NCI-H2171 (cell line): ENCODE results near the gene SYNPO2.
A peak's percentile ranks its signal among the peaks of the same experiment; 100 is the strongest.
"Not testable (repeated sequence)": the region's sequence is repeated elsewhere in the genome, so short reads cannot be mapped to it uniquely, and the experiment has no call there.

Experiments
- DNase-seq: peaks from one replicate; lab custom pipeline; 2025; lab: John Stamatoyannopoulos, UW

SYNPO2 gene

DNA sequence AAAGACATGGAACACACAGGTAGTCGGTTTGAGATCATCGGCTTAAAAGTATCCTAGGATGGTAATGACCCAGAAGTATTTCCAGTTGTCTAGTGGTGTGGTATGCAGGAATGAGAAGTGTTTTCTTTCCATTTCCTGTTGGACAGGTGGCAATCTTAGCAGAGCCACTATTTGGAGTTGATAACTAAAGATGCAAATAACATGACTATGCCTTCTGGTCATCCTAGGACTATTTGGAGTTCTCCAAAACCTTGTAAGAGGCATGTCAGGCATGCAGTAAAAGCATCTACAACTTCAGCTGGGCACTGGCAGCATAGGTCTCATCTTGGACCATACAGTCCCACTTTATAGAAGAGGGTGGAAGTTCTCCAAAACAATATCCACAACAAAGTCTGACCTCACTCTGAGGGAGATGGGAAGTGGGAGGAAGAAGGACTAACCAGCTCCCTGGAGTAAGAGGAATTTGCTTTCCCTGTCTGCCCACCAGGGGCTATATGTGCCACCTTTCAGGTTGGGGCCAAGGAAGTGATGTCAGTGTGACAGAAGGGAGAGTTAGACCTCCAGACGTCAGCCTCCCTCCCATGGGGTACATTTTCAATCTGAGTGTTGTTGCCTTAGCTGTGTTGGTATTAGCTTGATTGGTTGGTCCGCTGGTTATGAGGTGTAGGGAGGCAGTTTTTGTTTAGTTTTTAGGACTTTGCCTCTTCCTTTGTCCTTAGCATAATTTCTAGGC, 145.8 kb downstream of the SYNPO2 start:
- no peak for DNase-seq

DNA sequence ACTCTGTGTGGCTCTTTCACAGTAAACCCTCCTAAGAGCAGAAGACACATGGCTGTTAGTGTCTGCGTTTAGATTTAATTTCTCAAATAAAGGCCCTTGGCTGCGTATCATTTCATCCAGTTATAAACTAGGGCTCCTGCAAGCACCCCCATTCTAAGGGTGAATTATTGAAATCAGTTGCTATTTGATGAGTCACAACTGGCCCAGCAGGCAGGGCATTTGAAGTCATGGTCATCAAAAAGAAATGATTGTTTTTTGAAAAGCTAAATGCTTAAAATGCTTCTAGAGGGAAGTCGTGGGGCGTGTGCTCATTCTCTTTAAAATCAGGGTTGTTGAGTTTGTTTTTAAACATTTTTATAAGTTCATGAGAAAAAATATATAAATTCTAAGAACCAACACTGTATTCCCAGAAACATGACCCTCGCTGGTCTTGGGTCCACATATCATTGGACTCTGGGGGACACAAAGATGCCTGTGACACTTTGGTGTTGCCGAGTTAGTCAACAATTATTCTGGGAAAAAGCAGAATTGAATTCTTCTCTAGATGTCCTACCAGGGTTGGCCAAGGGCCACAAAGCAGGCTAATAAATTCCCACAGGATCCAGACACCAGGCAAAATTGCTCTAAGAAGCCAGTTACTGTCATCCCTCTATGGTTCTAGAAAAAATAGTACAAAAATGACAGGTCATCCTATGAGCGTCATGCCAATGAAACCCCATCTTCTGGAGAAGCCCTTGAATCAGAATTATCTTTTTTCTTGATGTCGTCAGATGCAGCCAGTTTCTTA, 147.5 kb downstream of the SYNPO2 start:
- no peak for DNase-seq

DNA sequence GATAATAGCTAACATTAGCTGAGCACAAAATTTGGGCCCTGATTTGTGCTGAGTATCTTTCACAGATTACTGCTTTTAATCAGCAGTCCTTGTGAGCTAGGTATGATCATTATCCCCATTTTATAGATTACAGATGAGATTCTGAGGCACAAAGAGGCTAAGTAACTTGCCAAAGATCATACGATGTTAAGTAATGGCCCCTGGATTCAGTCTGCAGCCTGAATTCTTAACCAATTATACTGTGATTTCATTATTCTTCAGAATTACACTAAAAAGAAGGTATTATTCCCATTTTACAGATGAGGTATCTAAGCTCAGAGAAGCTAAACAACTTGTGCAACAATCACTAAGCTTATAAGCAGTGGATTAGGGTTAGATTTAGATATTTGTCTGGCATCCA, 149.1 kb downstream of the SYNPO2 start:
- DNase-seq, result no peak

DNA sequence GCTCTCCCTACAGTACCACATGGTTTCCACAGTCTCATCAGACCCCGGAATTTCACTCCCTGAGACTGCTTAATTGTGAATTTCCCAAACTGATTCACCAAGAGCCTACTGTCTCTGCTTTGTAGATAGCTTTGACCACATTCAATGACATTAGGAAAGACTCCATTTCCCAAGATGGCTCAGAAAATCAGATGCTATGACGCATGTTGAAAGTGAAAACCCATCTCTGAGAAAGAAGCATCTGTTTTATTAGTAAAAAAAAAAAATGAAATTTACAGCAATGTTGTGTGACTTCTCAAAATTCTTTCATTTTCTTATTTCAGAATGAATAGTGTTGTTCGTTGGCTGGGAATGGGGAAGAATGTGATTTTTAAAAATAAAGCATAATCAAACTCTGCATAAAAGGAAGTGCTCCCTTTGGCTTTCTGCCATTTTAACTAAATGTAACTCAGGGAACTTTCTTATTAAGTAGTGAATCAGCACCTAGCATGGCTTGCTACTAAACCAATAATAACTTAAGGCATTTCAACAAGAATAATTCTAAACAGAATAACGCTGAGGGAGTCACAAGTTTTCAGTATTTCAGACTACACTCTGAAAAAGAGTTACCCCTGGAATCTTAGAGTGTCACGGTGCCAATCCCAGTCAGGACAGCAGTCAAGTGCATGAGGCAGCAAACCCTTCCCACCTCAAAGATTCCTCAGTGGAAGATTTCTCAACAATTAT, 149.6 kb downstream of the SYNPO2 start:
- no peak for DNase-seq

DNA sequence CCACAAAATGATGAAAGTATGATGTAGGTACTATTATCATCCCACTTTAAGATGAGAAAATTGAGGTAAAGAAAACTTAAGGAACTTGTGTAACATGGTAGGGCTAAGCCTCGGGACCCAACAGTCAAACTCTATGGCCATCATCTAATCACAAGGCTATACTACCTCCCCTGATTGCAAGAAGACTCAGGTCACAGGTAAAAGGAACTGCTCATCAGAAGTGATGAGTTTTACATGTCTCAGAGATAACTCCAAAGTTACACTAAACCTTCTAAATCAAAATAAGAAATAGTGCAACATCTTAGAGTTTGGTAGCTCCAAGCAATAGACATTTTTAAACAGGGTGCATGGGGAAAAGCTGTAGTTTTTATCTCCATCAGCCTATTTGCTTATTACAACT, 150.5 kb downstream of the SYNPO2 start:
- no peak for DNase-seq

DNA sequence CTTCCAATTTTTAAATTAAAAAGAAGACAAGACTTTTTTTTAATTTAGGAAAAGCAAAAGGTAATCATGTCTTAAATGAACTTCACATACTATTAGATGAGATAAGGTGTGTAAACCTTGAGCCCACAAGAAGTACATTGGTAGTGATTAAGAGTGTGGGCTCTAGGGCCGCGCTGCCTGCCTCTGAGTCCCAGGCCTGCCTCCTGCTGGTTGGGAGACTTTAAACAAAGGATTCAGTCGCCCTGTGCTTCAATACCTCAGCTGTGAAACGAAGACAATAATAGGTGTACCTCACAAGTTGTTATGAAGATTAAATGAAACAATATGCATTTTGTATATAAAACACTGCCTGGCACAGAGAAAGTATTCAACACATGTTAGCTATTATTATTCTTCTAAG, 151.1 kb downstream of the SYNPO2 start:
- DNase-seq, result no peak

DNA sequence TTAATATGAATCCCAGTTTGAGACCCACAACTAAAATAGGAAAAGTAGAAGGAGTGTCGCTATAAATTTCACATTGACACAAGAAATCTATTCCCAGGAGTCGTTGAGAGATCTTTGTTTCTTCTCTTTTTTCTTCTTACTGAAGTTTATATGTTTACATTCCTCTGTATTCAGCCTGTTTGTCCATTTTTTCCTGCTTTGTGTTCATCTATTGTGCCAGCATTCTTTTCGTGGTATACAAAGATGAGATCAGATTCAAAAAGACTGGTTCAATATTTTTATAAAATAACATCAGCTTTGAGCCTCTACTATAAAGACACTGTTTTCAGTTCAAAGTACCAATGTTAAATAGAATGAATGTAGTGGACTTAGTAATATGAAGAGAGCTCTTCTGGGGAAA, 151.6 kb downstream of the SYNPO2 start:
- no peak for DNase-seq

DNA sequence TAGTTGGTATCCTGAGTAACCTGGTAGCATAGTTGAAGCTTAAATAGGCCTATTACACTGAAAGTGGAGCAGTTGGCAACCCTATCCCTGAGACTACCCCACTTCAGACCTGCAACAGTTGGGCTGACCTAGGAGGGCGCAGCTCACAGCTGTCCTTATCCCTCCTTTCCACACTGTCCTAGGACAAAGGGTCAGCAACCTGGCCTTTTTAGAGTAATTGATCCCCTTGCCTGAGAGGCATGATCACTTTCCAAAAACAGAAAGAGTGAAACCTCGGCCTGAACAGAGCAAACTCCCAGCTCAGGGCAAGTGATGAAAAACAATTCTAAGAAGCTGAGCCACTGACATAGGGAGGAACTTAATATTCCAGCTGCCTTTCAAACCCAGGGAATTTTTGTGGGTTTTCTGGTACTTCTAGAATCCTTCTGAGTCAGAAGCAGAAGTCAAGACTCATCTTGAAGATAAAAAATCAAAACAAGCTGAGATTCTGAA, 152.1 kb downstream of the SYNPO2 start:
- DNase-seq, result no peak

DNA sequence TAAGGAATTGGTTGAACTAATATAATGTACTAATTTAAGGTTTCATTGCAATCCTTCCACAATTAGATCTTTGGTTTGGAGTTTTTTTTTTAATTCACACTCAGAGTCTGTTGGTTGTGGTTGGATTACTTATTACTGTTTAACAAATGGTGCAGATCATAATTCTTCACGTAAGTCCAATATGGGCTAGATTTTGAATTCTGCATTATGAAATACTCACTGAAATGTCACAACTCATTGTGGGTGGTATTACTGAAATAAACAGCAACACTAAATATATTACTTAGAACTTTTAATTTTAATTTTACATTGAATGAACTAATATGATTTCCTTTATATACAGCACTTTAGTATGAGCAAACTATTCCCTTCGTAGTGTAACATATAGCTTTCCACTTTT, 152.7 kb downstream of the SYNPO2 start:
- no peak for DNase-seq

DNA sequence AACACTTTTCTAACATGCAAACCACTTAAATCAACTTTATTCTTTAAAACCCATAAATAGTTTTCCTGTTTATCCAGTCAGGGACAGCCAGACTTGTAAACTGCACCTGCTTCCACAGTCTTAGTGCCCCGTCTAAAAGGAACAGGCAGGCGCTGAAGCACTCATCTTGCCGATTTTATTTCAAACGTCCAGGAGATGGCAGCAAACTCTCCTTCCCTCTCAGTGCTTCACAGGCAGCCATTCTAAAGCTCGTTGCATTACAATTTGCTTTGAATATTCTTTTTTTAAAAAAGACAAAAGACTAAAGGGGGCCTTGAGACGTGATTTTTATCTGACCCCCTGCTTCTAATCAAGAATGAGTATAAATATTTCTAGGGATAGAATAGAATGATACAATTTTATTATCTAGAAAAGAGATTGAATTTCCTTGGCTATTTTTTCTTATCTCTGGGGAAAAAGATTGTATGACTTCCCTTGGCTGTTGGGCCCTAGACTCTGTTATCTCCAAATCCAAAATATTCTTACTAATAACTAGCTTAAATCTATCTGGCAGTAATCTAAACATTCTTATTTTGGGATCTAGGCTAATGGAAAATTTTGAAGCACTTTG, 153.4 kb downstream of the SYNPO2 start:
- DNase-seq, result peak; percentile 8

DNA sequence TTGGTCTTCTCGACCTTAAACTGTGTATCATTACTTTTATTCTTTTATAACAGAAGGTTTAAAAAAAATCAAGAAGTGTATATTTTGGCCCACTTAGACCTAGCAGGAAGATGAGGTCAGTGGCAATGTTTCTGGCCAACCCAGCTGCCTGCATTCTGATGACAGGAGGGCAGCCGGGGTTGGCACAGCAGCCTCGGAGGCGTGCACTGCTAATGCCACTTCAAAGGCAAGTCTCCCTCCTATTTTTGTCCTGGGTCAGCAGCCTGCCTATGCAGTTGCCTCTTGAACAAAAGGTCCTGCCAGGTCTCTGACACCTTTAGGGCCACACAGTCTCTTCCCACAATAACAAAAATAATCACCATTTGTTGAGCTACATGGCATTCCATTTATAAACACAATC, 157.6 kb downstream of the SYNPO2 start:
- no peak for DNase-seq

DNA sequence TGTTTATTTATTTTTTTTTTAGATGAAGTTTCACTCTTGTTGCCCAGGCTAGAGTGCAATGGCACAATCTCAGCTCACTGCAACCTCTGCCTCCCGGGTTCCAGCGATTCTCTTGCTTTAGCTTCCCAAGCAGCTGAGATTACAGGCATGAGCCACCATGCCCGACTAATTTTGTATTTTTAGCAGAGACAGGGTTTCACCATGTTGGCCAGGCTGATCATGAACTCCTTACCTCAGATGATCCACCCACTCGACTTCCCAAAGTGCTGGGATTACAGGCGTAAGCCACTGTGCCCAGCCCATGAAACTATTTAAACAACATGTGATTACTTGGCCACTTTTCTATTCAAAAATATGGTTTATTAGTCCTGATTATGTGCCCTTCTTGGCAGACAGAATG, 158.4 kb downstream of the SYNPO2 start:
- DNase-seq, result not testable (repeated sequence)

DNA sequence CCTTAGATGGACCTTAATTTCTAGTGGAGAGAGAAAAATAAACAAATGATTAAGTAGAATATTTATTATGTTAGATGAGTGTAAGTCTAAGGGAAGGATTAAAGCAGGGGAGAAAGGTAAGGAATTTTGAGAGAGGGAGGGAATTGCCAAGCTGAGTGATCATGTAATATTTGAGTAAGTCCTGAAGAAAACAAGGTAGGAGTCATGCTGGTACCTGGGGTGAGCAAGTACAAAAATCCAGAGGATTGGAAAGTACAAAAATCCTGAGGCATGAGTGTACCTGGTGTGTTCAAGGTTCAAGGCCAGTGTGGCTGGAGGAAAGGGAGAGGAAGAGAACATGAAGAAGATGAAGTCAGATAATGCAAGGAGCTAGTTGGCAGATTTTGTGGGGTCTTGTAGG, 159.8 kb downstream of the SYNPO2 start:
- no peak for DNase-seq

DNA sequence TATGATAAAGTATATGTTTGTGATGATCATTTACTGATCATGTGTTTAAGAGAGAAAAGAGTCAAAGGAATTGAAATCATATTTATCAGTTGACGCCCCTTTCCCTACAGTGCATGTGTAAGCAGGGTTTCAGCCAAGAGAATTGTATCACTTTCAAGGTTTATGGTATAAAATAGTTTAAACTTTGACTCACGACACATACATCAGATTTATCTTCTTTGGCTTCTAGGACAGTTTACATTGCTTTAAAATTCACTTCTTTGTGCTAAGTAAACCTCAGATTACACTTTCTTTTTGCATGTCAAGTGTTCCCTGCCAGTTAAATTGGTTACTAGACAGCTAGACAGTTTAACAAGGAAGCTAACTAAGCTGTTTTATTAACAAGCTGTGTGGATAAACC, 160.7 kb downstream of the SYNPO2 start:
- no peak for DNase-seq

DNA sequence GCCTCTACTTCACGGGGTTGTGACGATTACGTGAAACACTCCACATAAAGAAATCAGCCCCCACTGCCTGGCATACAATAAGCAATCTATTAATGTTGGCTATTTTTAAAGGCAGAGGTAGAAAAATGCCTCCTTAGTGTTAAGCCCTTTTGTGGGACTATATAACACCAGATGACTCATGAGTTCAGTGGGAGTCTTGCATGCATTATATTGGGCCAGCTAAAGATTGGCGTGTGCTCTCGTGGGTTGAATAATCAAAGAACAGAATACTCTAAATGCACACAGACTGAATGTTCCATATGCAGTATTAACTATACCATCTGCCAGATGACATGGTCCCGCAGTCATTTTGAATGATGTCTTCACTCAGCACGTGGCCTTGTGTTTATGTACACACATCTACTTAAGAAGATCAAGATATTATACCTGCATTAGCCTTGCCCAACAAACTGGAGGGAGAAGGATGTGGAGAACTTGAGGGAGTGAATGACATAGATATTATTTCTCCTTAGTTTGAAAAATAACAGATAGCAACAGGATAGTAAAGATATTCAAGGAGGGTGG, 162.0 kb downstream of the SYNPO2 start:
- no peak for DNase-seq

DNA sequence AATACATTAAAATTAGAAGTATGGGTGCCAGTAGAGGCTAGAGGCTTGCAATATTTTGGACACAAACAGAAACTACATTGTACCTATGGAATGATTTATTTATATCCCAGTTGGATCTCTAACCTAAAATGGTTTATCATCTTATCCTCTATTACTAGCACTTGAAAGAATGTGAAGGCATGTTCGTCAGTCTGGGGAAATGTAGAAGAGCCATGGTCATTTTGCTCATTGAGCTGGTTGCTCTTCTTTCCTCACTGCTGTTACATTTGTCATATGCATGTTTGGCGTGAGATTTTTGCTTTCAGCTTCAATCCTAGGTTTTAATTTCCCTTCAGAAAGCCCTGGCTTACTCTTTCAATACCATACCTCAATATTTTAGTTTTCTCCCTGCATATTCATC, 164.6 kb downstream of the SYNPO2 start:
- no peak for DNase-seq

DNA sequence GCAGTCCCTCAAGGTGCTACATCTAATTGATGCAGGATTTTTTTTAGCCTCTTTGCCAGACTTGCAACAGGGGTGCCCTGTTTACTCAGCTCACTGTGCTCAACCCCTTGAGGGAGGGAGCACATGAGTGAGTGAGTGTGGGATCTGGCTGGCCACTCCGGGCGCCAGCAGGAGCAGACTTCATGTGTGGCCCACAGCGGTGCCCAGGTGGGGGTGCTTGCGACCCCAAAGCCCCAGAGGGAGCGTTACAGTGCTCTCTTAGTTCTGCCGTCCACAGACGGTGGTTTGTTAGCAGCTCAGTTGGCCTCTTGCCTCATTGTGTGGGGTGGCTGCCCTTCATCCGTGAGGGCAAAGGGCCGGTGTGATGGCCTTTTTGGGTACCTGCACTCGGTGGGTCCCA, 165.3 kb downstream of the SYNPO2 start:
- DNase-seq, result no peak

DNA sequence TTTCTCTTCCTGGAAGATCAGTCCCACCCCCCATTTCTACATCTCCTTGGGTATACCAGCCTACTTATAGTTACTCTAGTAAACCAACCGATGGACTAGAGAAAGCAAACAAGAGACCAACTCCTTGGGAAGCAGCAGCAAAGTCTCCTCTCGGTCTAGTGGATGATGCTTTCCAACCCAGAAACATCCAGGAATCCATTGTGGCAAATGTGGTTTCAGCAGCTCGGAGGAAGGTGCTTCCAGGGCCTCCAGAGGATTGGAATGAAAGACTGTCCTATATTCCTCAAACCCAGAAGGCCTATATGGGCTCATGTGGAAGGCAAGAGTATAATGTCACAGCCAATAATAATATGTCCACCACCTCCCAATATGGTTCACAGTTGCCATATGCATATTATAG, 168.8 kb downstream of the SYNPO2 start:
- DNase-seq, result no peak

DNA sequence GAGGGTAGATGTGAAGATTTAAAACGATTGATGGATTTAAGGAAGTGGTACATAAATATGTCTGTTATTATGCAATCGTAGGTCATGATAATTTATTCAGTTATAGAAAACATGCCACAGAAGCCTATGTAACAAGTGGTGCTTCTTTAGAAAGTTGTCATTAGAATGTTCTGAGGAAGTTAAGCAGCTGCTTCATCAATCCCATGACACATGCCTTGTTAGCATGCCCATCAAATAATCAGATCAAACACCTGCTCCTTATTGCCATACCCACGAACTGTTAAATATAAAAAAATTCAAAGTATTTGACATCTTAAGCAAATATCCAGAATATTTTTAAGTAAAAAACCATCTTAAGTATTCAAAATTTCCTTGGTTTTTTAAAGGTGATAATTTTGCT, 170.6 kb downstream of the SYNPO2 start:
- no peak for DNase-seq

DNA sequence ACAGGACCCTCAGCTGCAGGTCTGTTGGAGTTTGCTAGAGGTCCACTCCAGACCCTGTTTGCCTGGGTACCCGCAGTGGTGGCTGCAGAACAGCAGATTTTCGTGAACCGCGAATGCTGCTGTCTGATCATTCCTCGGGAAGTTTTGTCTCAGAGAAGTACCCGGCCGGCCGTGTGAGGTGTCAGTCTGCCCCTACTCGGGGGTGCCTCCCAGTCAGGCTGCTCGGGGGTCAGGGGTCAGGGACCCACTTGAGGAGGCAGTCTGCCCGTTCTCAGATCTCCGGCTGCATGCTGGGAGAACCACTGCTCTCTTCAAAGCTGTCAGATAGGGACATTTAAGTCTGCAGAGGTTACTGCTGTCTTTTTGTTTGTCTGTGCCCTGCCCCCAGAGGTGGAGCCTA, 178.5 kb downstream of the SYNPO2 start:
- not testable (repeated sequence) for DNase-seq

DNA sequence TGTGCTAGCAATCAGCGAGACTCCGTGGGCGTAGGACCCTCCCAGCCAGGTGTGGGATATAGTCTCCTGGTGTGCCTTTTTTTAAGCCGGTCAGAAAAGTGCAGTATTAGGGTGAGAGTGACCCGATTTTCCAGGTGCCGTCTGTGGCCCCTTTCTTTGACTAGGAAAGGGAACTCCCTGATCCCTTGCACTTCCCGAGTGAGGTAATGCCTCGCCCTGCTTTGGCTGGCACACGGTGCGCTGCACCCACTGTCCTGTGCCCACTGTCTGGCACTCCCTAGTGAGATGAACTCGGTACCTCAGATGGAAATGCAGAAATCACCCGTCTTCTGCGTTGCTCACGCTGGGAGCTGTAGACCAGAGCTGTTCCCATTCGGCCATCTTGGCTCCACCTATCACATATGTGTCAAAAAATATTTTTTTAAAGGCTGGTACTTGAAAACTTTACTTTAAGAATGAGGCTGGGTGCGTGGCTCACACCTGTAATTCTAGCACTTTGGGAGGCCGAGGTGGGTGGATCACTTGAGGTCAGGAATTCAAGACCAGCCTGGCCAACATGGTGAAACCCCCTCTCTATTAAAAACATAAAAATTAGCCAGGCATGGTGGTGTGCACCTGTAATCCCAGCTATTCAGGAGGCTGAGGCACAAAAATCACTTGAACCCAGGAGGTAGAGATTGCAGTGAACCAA, 179.2 kb downstream of the SYNPO2 start:
- DNase-seq, result not testable (repeated sequence)
